GM10266 (cell line): Measurements from ENCODE around the gene L3MBTL2.

Experiments
- DNase-seq: peaks from one replicate; pipeline ENCODE4 v3.0.0; 2012; ENCODE audit errors: extremely low spot score
- CTCF ChIP-seq: IDR thresholded peaks from 2 replicates; pipeline ENCODE4 v1.5.1; 2012; ENCODE audit warnings: mild to moderate bottlenecking, low read depth; ENCODE audit not compliant: control insufficient read depth, insufficient read depth; ENCODE audit errors: missing control alignments

L3MBTL2 gene

DNA sequence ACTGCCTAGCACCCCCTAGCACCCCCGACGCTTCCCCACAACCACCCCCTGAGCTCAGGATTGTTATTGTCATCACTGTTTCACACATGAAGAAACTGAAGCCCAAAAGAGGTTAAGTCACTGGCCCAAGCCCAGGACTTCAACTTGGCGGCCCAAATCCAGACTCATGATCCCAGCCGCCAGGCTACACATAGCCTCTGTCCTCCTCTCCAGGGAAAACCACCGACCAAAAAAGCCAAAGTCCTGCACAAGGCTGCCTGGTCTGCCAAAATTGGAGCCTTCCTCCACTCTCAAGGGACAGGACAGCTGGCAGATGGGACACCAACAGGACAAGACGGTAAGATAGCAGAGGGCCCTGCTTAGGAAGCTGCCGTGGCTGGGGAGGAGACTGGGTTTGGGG is 10.8 kb downstream of the L3MBTL2 start:
- DNase-seq = no peak
- no peak for TF ChIP-seq CTCF

DNA sequence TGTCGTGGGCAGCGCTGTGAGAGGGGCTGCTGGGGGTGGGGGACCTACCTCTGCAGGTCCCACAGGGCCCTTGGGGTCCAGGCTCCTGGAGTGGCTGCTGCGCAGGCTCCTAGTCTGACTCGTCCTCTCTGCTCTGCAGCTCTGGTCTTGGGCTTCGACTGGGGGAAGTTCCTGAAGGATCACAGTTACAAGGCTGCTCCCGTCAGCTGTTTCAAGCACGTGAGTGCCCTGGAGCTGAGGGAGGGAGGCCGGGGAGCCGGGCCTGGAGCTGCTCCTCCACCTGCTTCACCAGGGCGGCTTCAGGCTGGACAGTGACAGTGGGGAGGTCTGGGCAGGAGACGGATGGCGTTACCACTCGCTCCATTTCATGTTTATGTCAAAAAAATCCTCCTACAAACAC is 11.9 kb downstream of the L3MBTL2 start:
- no peak for TF ChIP-seq CTCF
- DNase-seq = no peak

DNA sequence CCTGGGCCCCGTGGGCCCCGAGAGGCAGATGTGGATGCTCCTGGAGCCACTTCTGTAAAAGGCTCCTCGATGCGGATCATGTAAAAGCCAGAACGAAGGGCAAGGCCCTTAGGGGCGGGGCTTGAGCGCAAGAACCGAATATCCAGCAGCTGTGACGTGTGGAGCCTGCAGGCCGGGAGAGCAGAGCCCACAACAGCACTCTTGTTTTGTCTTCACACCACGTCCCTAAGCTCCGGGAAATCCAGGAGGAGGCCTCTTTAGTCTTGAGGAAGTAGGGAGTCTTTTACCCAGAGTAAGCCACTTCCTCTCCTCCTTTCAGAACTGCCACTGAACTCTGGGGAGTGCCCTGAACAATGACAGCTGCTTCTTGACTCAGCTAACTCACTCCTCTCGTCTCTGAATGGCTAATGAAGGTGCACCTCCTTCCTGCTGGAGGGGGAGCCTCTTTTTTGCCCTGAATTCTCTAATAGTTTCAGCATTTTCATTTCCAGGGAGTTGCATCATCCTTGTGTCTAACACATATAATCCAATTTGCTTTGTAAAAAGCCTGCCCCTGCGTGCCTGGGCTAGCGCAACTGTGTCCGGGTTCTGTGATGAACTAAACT is 12.5 kb downstream of the L3MBTL2 start:
- TF ChIP-seq CTCF = no peak
- DNase-seq = peak; percentile 67

DNA sequence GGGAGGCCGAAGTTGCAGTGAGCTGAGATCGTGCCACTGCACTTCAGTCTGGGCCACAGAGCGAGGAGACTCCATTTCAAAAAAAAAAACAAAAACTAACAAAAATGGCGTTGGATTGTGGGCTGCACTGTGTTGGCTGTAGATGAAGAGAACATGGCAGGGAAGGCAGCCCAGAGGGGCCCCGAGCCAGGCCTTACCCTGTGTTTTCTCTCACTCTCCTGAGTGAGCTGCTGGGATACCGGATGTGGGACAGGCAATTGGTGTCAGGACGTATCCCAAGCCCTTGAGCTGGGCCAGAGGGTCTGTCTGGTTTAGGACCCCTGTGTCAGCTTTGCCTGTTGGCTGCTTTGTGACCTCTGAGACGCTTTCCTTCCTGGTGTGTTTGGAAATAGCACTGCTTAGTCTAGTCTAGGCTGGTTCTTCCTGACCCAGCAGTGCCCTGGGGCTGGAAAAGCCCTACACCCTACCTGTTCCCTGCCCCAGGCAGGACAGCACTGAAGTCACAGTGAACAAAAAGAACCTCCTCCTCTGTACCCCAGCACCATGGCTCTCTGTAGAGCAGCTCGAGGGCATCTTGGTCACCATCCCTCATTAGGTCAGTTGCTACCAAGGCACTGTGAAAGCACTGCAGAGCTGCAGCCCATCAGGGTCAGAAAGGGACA is 17.9 kb downstream of the L3MBTL2 start:
- TF ChIP-seq CTCF = no peak
- DNase-seq = no peak

DNA sequence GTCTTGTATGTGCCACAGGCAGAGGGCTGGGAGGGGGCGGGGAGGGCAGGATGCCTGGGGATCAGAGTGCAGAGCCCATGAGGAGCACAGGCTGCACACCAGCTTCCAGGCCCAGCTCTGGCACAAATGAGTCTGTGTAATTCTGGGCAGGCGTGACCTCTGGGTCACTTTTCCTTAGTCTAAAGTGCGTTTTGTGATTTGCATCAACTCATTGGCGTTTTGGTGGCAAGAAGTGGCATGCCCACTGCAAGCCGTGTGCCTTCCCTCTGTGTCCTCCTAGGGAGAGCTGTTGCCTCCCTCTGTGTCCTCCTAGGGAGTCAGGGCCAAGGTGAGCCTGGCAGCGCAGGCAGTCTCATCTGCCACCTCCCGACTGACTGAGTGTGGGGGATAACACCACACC is 18.4 kb downstream of the L3MBTL2 start:
- no peak for TF ChIP-seq CTCF
- DNase-seq = no peak

DNA sequence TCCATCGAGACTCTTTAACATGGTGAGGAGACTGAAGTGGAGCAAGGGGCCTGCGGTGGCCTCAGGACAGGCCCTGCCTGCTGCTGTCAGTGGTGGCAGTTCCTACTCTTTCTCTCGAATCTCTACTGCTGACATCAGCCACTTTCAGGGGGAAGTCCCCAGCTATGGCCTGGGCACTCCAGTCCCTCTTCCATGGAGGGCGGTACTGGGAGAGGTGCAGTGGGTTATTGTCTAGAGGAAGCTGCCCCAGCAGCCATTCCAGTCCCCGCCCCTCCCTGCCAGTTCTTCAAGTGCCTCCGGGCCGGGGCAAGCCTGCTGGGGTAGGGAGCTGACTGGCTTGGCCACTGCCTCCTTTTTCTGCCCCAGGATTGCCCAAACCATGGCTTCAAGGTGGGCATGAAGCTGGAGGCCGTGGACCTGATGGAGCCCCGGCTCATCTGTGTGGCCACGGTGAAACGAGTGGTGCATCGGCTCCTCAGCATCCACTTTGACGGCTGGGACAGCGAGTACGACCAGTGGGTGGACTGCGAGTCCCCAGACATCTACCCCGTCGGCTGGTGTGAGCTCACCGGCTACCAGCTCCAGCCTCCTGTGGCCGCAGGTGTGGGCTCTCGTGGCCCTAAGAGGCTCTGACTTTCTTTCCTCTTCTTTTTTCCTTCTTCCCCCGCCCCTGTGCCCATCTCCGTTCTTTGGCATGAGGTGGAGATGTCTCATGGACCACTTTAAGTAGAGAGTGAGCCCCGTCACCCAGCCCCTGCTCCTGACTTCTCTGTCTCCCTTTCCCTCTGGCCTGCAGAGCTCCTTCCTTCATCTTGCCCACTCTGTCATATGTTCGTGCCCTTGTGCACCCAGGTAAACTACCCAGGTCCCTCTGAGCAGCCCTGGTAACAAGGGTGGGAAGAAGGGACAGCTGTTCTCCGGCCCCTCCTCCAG is 21.9 kb downstream of the L3MBTL2 start:
- TF ChIP-seq CTCF = no peak
- DNase-seq = no peak

DNA sequence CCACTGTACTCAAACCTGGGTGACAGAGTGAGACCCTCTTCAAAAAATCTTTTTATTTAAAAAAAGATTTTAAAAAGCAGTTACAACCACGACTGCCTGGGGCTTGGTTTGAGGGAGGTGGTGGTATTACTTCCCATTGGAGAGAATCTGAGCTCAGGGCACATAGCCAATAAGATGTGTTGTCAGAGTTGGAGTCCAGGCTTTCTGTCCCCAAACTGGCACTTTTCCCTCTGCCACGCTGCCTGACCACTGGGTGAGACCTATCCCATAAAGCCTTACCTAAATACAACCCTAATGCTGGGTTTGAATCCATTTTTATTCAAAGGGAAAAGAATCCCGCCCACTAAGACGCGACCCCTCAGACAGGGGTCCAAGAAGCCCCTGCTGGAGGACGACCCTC is 24.1 kb downstream of the L3MBTL2 start:
- no peak for DNase-seq
- no peak for TF ChIP-seq CTCF
